Cardiac septum (tissue), 1 donor: Measurements from ENCODE around the gene FAT1. TPM values are rescaled to one million over a fixed set of nuclear protein-coding genes. Genes with fewer than 3 reads are reported as not detected.

Source experiments
- DNase-seq: peaks from one replicate; pipeline ENCODE4 v3.0.0-alpha.2; 2020; ENCODE audit warnings: low spot score
- intact Hi-C: fragments of 100-400 bp; cut with DNase I; formaldehyde crosslinking; loops from one replicate; pipeline ENCODE4 v1.14.0; 2022
- total RNA-seq: library from RNA; stranded (reverse); fragmentation: NEBNext Ultra II Directional; extraction: Animal tissue kit (Norgen Biotek cat#: 25700); gene quantifications from one replicate; pipeline ENCODE4 v1.2.1, GENCODE V29; 2021
- donor health status: DM: no; HTN: no; CAD: no.

The FAT1 gene
- total RNA-seq, 1 donor from 2014 or later: 90.7 TPM

DNA sequence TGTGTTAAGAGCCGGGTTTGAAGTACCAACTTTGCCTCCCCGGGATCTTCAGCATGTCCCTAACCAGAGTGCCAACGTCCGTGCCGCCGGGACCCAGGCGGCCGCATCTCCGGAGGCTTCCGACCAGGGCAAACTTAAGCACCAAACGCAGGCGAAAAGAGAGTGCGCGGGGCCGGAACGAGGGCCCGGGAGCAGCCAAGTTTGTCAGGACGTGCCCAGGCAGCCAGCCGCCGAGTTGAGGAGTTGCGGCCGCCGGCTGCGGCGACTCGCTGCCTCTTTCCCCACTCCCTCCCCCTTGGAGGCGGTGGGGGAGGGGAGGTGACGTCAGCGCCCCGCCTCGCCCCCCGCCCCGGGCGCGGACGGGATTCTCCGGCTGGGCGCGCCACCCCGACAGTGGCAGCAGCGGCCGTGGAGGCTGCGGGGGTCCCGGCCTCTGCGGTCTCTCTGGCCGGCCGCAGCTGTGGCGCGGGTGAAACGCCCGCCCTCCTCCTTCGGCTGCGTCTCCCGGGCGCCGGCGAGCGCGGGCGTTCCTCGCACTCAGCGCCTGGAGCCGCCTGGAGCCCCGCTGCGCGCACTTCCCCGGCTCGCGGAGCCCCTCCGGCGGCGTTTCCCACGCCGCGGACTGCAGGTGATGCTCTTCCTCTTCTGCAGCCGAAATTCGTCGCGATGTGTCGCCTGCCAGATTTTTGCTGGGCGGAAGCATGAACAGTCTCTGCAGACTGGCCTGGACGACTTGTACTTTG, 2.9 kb upstream of the FAT1 start:
- DNase-seq: no peak
- intact Hi-C loops: loop anchor here (5.0 kb wide), 3 partner anchors 221 to 881 kb away; no protein-coding TSS in a partner anchor

DNA sequence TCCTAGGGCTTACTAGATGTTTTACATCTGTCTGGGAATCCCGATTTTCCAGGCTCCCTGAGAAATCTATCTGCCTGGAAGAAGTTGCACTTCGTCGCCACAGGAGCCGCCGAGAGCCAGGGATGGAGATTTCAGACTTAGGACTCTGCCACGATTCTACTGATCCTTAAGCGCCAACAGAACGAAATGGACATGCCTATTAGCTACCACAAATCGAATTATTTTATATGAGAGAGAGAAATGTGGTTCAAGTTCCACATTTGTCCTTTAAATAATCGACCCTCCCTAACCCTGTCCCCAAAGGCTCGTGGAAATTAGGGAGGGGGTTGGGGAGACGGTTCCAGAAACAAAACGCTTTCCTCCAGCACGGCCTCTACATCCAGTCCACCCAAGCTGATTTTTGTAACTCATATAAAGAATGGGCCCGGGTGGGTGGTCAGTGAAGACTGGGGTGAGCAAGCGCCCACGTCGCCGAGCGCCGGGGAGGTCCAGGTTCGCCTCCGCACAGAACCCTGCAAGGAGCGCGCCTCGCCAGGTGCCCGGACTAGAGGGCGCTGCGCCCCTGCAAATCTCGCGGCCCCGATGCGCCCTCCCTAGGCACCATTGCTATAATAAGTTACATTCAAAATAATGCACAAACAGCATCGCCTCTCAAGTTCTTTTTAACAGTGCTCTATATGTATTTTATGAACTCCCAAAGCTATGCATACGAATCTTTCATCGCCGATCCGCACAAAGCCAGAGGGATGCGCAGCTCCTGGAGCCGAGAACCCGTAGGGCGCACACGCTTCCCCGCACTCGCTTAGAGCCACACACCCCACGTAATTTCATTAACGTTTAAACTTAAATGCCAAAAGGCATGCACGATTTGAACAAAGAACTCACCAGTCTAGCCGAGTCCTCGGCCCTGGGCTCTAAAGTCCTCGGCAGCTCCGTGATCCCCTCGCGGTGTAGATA, 2.1 kb upstream of the FAT1 start:
- intact Hi-C loops: loop anchor here (2.0 to 5.0 kb wide), 4 partner anchors 55 to 882 kb away; no protein-coding TSS in a partner anchor
- no peak for DNase-seq

DNA sequence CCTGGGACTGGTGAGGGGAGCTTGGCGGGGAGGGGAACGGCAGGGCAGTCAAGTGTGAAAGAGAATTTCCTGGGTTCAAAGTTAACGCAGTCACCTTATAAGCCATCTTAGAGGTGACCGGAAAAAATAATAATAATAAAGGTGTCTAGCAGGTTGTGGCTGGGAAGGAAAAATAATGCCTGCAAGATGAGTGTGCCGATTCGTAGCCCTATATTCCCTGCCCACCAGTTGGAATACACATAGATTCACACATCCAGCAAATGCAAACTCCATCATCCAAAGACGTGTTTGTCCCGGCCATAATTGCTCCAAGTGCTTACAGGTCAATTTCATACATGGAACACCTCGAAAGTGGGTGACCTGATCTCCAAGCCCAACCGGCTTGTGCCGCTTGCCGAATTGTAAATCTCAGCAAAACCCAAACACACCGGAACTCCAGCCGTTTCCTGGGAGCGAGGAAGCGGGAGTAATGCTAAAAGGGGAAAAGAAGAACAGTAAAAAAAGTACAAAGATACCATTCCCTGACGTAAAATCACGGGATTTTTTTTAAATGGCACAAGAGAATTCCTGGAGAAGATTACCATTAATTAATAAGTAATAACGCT, 1.3 kb upstream of the FAT1 start:
- DNase-seq: no peak
- intact Hi-C loops: loop anchor here (2.0 to 5.0 kb wide), 4 partner anchors 54 to 882 kb away; no protein-coding TSS in a partner anchor

DNA sequence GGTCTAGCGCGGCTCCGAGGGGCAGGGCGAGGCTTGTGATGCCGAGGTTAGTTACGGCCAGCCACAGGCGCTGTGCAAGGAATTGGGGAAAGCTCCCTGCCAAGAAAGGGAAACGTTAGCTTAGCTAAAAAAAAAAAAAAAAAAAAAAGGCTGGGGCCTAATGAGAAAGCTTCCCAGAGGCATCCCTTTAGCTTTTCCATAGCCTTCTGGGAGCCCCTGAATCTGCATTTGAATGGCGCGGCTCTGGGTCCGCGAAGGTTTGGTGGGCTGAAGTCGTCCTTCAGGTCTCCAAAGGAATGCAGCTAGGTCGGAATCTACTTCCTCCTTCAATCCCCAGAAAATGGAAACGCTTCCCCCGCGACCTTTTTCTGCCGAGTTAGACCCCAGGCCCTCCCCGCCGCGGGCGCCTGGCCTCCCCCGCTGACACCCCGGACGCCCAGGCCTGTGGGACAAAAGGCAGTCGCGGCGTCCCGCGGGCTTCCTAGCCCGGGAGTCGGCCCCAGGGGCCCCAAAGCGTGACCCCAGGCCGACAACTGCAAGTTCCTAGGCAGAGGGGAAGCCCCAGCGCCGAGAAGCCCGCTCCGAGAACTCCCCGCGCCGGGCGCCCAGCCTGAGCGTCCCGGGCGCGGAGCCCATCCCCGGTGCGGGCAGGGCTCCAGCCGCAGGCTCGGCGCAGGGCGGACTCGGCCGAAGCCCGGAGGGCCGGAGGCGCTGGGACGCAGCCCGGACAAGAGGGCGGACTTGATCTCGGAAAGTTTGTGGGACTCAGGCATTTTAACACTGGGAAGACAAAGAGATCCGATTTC, 605 bp upstream of the FAT1 start:
- DNase-seq: no peak
- intact Hi-C loops: loop anchor here (2.0 kb wide), 1 partner anchor 53 kb away; no protein-coding TSS in a partner anchor

DNA sequence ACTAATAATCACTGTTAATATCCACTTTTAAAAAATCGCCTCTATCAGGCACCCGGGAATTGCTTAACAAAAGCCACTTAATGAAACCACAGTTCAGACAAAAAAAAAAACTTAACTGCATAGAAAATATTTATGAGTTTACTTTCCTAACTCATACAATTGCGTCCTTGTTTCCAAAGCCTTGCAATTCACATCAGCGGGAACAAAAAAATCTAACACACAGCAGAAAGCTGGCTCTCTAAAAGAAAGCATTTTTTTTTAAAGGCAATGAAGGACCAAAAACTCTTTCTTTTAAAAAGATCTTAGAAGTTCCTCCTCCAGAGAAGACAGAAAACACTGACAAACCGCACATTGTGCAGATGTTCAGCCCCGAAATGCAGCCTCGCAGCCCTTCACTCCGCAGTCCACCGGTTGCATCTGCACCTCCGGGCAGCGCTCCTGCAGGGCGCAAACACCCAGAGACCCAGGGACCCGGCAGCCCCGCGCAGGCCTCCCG, 812 bp downstream of the FAT1 start:
- intact Hi-C loops: no loop called here
- DNase-seq: no peak

DNA sequence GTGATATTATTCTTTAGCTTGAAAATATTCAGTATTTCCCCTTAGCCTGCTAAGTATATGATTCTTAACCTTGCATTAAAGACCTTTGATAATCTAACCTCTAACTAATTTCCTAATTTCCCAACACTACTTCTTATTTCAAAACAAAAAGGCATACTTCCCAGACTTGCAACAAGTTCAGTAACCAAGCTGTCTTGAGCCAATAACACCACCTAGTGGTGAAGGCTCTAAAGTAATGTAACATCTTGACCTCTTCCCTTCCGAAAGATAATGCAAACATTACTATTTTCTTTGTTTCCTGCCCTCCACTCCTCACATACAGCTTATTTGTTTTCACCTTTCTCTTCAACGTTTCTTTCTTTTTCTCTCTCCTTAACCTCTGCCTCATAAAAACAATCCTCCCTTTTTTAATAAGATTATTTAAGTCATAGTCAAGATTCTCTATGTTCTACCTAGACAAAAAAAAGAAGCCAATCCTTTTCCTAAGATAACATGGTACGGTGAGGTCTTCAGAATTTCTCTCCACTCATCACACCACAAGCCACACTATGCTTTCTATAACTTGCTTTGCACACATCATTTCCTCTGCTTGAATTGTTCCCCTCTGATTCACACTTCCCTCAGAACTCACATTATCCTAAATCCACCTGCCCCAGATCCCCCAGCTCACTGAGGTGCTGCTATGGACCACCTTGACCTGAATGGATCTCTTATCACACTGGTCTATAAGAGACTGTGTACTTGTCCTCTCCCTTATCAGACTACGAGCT, 3.5 kb downstream of the FAT1 start:
- intact Hi-C loops: no loop called here
- DNase-seq: no peak

DNA sequence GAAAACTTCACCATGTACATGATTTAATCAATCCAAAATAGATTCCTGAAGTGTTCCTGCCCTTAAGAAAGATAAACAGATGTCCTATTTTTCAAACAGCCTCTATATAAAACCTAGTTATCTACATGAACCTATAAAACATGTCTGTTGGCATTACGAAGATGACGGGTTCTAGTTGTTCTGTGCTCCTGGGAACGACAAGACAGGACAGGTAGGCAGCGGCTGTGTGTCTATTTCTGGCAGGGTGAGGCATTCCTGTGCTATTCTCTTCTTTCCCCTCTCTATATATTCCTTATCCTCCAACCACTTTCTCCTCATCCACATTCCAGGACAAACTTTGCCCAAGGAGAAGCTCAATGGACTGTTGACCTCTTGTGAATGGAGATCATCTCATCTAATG, 6.1 kb downstream of the FAT1 start:
- intact Hi-C loops: no loop called here
- no peak for DNase-seq

DNA sequence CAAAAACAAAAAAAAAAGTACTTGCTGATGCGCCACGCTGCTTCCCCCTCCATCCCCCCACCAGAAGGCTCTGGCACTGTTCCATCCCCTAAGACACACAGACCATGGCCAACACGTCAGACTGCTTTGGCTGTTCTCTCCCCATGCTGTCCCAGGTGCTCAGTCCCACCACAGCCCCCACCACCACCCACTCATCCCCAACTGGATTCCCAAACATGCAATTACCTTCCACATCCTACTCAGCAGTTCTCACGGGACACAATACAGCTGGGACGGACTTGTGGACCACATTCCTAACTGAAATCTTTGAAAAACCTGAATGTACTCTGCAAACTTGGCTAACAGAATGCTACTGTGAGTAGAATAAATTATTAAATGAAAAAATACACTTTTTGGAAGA, 8.6 kb downstream of the FAT1 start:
- intact Hi-C loops: no loop called here
- DNase-seq: no peak

DNA sequence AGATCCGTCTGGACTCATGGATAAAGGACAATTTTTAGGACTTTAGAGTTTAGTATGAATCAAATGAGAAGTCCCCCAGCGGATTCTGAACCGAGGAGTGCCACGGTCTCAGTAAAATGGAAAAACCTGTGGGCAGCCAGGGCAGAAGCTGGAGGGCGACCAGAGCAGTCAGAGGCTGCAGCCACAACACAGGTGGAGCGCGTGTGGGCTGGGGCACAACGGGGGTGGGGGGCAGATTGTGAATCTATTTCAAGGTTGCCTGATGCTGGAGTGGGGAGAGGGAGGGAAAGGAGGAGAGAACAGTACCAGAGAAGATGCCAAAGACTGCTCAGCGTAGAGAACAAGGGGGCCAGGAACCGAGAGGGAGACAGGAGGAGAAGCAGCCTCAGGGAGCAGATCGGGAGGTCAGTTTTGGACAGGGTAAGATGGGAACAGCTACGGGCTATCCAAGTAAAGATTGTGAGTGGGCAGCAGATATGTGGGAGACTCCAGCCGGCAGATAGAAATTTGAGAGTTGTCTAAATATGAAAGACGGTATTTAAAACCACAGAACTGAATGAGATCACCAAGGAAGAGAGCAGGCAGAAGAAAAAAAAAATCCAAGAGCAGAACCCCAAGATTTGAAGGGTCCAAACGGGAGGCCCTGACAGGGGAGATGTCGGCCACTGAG, 9.5 kb downstream of the FAT1 start:
- intact Hi-C loops: no loop called here
- no peak for DNase-seq

DNA sequence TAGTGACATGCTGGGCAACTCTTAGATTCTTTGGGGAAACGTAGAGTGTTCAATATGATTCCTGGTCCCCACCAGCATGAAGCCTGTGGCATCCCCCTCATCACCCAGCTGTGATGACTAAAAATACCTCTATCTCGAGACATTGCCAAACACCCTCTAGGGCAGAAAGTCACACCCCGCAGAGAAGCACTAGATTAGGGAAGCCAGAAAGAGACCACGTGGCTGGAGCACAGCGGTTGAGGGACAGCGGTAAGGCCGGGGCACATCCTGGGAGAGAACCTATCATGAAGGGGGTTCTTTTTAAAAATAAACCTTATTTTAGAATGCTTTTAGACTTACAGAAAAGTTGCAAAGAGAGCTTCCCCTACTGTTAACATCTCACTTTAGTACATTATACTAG, 11.0 kb downstream of the FAT1 start:
- DNase-seq: no peak
- intact Hi-C loops: no loop called here

DNA sequence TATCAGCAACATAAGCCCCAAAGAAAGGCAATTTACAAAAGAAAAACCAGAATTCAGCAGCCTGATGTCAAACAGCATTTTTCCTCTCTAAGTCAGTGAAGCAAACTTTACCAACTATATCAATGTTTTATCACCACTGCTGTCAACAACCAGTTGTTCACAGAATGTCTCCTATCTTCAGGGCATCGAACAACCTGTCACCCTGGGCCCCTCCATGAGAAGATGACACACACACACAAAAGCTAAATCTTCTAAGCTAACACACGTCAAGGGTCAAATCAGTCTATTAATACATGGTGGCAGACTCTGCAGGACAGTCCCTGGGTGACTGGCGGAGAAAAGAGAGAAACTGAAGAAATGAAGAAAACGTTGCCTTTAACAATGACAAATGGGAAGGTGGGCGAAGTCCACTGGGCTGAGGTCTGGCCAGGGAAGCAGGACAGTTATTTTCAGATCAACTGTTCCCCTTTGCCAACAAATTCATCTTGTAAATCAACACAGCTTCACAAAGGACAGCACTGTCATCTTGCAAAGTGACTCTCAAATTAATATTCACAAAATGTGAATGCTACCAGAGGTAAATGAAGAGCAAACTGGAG, 13.0 kb downstream of the FAT1 start:
- DNase-seq: no peak
- intact Hi-C loops: no loop called here

DNA sequence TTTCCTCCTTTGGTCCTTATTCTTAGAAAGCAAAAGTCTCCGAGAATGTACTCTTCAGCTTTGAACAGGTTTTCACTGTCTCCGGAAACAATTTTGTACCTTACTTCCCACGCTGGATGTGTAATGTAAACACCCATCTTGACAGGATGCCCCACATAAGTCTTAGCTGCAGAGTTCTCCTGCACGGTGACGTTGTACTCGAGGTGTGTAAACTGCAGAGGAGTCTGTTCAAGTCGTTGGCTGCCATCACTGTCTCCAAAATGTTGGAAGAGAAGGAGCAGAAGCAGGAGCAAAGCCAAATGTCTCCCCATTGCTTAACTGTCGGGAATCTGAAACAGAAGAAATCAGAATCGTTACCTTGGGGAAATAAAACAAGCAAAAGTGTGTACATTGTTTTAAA, 14.1 kb downstream of the FAT1 start:
- DNase-seq: no peak
- intact Hi-C loops: no loop called here

DNA sequence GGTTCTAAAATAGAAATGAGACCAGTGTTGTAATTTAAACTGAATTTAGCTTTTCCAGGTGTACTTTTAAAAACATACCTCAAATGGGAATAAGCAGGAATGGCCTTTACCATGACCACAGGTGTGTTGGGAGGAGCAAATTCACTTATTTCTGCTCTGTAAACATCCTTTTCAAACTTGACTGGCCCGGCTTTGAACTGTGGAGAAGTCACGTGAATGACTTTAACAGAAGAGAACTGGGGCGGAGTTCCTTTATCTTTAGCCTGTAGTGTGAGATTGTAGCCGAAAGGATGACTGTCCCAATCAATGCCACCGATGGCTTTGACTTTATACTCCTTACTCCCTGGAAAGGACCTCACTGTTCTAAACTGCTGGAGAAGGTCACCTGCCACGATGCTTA, 15.1 kb downstream of the FAT1 start:
- DNase-seq: no peak
- intact Hi-C loops: no loop called here

DNA sequence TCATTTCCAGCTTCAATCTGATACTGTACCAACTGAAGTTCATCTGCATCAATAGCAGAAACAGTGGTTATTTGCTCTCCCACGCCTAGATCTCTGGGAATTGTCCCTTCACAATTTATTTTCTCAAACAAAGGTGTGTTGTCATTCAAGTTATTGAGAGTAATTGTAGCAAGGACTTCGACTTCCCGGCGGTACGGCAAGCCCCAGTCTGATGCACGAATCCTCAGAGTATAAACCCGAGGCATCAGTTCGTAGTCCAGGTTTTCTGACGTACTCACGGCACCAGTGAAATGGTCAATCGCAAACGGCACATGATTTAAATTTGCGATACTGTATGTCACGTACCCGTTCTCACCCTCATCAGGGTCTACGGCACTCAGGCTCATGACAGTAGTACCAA, 15.7 kb downstream of the FAT1 start:
- intact Hi-C loops: no loop called here

DNA sequence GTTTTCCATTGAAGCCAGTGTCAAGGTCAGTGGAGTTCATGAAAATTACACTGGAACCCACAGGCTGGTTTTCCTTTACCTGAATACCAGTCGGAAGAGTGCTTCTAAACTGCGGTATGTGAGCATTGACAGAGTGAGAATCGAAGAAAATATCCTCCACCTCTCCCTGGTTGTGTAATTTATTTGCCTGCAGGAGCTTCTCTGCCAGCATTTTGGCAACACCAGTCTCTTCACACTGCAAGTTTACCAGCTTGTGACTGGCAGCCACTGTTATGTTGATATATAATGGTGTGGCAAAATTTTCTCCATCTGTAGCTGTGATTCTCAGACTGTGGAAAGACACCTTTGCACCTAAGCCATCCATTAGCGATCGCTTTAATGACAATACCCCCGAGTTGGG, 16.1 kb downstream of the FAT1 start:
- DNase-seq: no peak
- intact Hi-C loops: no loop called here

More for the DNA sequence above, 15.7 kb downstream of the FAT1 start:
- DNase-seq: no peak

DNA sequence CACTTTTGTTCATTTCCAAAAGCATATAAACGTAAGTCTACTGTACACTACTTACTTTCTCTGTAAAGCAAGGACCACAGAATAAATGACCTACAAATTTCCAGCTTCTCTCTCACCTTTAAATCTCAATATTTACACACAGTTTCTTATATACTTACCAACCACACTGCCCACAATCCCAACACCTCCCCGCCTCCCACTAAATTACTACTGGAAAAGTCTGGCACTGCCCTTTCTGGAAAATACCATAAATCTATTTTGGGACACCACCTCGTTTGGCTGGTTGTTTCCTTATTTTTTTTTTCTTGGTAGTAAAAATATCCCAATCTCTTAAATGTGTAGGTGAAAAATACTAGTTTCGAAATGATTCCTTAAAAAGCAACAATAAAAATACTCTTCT, 19.6 kb downstream of the FAT1 start:
- intact Hi-C loops: no loop called here
- DNase-seq: no peak

DNA sequence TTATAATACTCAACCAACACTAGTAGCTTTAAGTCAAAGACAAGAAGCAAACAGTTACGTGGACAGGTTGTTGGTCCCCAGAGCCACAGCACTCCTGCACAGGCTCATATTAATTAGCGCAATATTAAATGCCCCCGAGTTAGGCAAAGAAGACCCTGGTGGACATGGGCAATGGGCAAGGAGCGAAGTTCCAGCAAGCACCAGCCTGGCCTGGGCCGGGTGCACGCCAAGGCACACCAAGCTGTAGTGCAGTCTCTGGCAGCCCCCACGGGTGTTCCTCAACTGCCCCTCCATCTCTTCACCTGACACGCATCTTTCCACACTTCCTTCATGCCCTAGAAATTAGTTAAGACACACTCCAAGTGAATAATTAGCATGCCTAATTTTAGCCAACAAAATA, 20.1 kb downstream of the FAT1 start:
- intact Hi-C loops: no loop called here
- DNase-seq: no peak

DNA sequence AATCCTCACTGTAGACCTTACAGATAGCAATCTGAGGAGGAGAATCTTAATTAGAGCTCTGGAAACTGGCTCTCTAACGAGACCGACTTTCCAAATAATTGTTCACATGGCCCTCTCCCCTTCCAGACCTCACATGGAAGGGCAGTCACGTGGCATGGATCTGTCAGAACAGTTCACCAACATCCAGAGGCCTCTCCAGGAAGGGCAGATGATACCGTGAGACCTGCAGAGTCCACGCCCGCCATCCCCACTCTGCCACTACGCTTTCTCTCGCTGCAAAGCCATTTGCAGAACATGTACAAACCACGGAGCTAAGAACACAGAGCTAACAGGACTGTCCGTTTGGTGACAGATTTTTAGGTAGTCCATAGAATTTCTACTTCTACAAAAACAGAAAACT, 20.7 kb downstream of the FAT1 start:
- no peak for DNase-seq
- intact Hi-C loops: no loop called here
